ENCODE results near the gene CLSTN1. TPM values are rescaled to one million over a fixed set of nuclear protein-coding genes. Genes with fewer than 3 reads are reported as not detected.
A peak's percentile ranks its signal among the peaks of the same experiment; 100 is the strongest.

Gene CLSTN1
- 158 TPM for total RNA-seq
- 114 TPM for polyA plus RNA-seq (ENCODE audit: insufficient read depth, low read depth, low replicate concordance)
- long read RNA-seq, donor 1, full-length matches to known transcripts = 8 of 59 reads
- long read RNA-seq, donor 1, partial matches to known transcripts = 43 of 59 reads
- long read RNA-seq, donor 1, other reads (novel, unspliced or antisense) = 8 of 59 reads
- long read RNA-seq, donor 2, full-length matches to known transcripts = 8 of 20 reads
- long read RNA-seq, donor 2, partial matches to known transcripts = 12 of 20 reads
- long read RNA-seq, donor 2, other reads (novel, unspliced or antisense) = 0 of 20 reads
- long read RNA-seq, donor 3, full-length matches to known transcripts = 8 of 23 reads
- long read RNA-seq, donor 3, partial matches to known transcripts = 10 of 23 reads
- long read RNA-seq, donor 3, other reads (novel, unspliced or antisense) = 5 of 23 reads
- long read RNA-seq, donor 4, full-length matches to known transcripts = 9 of 20 reads
- long read RNA-seq, donor 4, partial matches to known transcripts = 6 of 20 reads
- long read RNA-seq, donor 4, other reads (novel, unspliced or antisense) = 5 of 20 reads
- long read RNA-seq, donor 5 = 0 reads
- long read RNA-seq, donor 6, full-length matches to known transcripts = 1 of 1 reads
- long read RNA-seq, donor 6, partial matches to known transcripts = 0 of 1 reads
- long read RNA-seq, donor 6, other reads (novel, unspliced or antisense) = 0 of 1 reads
- long read RNA-seq, donor 7, full-length matches to known transcripts = 21 of 127 reads
- long read RNA-seq, donor 7, partial matches to known transcripts = 50 of 127 reads
- long read RNA-seq, donor 7, other reads (novel, unspliced or antisense) = 56 of 127 reads
- long read RNA-seq, donor 8, full-length matches to known transcripts = 6 of 16 reads
- long read RNA-seq, donor 8, partial matches to known transcripts = 10 of 16 reads
- long read RNA-seq, donor 8, other reads (novel, unspliced or antisense) = 0 of 16 reads
- long read RNA-seq, donor 9, full-length matches to known transcripts = 3 of 3 reads
- long read RNA-seq, donor 9, partial matches to known transcripts = 0 of 3 reads
- long read RNA-seq, donor 9, other reads (novel, unspliced or antisense) = 0 of 3 reads
- long read RNA-seq, donor 10, full-length matches to known transcripts = 6 of 19 reads
- long read RNA-seq, donor 10, partial matches to known transcripts = 13 of 19 reads
- long read RNA-seq, donor 10, other reads (novel, unspliced or antisense) = 0 of 19 reads

DNA sequence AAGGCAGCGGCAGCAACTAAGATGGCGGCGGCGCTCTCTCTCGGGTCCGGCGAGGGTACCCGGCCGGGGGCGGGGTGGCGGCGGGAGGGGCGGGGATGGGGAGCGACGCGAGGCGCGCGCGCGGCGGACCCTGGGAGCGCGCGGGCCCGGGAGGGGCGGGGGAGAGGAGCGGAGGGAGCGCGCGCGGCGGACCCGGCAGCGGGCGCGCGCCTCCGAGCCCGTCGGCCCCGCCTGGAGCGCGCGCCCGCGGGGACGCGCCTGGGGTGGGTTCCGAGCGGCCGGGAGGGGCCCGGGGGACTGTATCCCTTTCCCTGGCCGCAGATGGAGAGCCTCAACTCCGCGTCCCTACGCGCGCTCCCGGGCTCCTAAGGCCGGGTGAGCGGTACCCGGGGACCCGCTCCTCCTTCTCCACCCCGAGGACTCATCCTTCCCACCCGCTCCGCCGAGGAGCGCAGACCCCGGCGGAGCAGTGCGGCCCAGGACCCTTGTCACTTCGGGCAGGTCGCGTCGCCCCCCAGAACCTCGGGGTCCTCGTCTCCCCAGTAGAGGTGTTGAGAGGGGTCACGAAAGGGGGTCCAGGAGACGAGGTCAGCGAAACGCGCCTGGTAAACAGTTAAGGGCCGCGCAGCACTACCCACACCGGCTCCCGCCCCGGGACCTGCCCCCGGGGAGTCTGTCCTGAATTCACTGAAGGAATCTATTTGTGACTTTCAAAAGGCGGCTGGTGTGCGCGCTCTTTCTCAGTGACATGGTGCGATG, at the start of gene CLSTN1:
TSS of gene CLSTN1 (minus strand) at position 23 of the 759 bp plus-strand sequence. CDS start 232 bp downstream, outside the sequence.
- peak within 1 kb of the TSS; percentile 80 to 91 (median 90) for H3K4me3 ChIP-seq (ENCODE audit: low read length in 3 of 3)
- TF ChIP-seq, protein P1, sequence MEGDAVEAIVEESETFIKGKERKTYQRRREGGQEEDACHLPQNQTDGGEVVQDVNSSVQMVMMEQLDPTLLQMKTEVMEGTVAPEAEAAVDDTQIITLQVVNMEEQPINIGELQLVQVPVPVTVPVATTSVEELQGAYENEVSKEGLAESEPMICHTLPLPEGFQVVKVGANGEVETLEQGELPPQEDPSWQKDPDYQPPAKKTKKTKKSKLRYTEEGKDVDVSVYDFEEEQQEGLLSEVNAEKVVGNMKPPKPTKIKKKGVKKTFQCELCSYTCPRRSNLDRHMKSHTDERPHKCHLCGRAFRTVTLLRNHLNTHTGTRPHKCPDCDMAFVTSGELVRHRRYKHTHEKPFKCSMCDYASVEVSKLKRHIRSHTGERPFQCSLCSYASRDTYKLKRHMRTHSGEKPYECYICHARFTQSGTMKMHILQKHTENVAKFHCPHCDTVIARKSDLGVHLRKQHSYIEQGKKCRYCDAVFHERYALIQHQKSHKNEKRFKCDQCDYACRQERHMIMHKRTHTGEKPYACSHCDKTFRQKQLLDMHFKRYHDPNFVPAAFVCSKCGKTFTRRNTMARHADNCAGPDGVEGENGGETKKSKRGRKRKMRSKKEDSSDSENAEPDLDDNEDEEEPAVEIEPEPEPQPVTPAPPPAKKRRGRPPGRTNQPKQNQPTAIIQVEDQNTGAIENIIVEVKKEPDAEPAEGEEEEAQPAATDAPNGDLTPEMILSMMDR (IDR thresholded peaks at IDR 0.05; ENCODE audit: borderline replicate concordance, extremely low read depth, insufficient read depth) = no peak
- H3K27ac ChIP-seq (ENCODE audit: low read depth in 2 of 2, low read length in 2 of 2) = peak within 1 kb of the TSS; percentile 78 to 81
- DNase-seq (peak; percentile 91 to 97 (median 94)), FAIRE-seq (no peak)
- H3K27me3 ChIP-seq (ENCODE audit: control insufficient read depth, insufficient read depth, low read length) = no peaks in the 10 kb centered on the region
- H3K9ac ChIP-seq (ENCODE audit: low read length in 3 of 3) = peak within 1 kb of the TSS; percentile 67 to 80 (median 71)
- H3K36me3 ChIP-seq (ENCODE audit: control insufficient read depth in 2 of 3, insufficient read depth in 3 of 3, low read length in 3 of 3) = no peaks in the 10 kb centered on the region
- H3K9me3 ChIP-seq (ENCODE audit: control insufficient read depth in 2 of 3, insufficient read depth in 1 of 3, low read length in 3 of 3) = no peaks in the 10 kb centered on the region
- peaks cover 0 to 24% (median 20%) of the 10 kb centered on the region in 3 donors for H3K4me1 ChIP-seq (ENCODE audit: control insufficient read depth in 2 of 3, insufficient read depth in 2 of 3, low read depth in 1 of 3, low read length in 3 of 3)
- intact Hi-C loops (cut with DNase I) = no loop called here

DNA sequence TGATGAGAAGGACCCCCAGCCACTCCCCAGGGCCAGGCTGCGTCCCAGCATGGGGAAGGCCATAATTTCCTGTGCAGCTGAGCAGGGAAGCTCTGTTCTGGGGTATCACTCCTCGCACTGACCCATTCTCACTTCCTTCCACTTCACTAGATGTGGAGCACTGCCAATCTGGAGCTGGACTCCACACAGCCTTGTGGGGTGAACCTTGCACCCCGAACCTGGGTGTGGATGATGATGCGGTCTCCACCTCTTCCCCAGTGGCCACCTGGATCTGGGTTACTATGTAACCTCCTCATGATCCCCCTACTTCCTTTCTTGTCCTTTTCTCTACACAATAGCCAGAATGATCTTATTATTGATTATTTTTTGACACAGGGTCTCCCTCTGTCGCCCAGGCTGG, 49.6 kb upstream of the CLSTN1 start:
- Histone ChIP-seq H3K9ac (ENCODE audit: low read length in 3 of 3) (no peak overlapping the region), H3K27ac (ENCODE audit: low read depth in 2 of 2, low read length in 2 of 2) (no peak overlapping the region), H3K4me1 (ENCODE audit: control insufficient read depth in 2 of 3, insufficient read depth in 2 of 3, low read depth in 1 of 3, low read length in 3 of 3) (peaks cover 0 to 11% (median 7%) of the 10 kb centered on the region in 3 donors), H3K4me3 (ENCODE audit: low read length in 3 of 3) (no peak overlapping the region), H3K36me3 (ENCODE audit: control insufficient read depth in 2 of 3, insufficient read depth in 3 of 3, low read length in 3 of 3) (peaks cover 0 to 10% (median 5%) of the 10 kb centered on the region in 3 donors), H3K27me3 (ENCODE audit: control insufficient read depth, insufficient read depth, low read length) (no peaks in the 10 kb centered on the region), H3K9me3 (ENCODE audit: control insufficient read depth in 2 of 3, insufficient read depth in 1 of 3, low read length in 3 of 3) (no peaks in the 10 kb centered on the region)
- FAIRE-seq = no peak
- intact Hi-C loops (cut with DNase I) = no loop called here
- DNase-seq = no peak
- TF ChIP-seq, protein P1 (IDR thresholded peaks at IDR 0.05; ENCODE audit: borderline replicate concordance, extremely low read depth, insufficient read depth) = no peak
